SU-DHL-6 (cell line): ENCODE results near the gene SLC6A17.

Experiments
- CTCF ChIP-seq: fragments of 200-600 bp; sonication (generic); IDR thresholded peaks from one replicate; pipeline ENCODE4 v1.5.1; 2017; ENCODE audit warnings: antibody characterized with exemption, mild to moderate bottlenecking, low read length, moderate library complexity; ENCODE audit not compliant: insufficient read depth, poor library complexity, severe bottlenecking
- EZH2phosphoT487 ChIP-seq: fragments of 200-600 bp; sonication (generic), shearing (Covaris generic); conservative IDR thresholded peaks from 2 replicates; pipeline ENCODE4 v1.6.1; 2018; ENCODE audit warnings: mild to moderate bottlenecking, antibody characterized with exemption, low read length, moderate library complexity, mixed read lengths

DNA sequence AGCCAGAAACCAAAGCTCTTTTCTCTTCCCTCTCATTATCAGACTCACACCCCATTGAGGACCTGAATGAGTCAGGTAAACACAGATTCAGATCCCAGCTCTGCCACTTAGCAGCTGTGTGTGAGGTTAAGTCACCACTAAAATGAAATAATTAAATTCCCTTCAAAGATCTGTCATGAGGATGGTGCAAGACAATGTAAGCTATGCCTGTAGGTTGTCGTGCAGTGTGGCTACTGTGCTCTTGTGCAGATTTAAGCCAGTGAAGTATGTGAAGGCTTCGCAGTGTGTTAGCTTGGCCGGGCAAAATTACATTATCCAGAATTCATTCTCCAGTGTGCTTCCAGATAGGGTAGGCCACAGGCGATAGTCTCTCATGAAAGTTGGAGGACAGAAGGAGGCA, 24.5 kb upstream of the SLC6A17 start:
- TF ChIP-seq CTCF = no peak
- TF ChIP-seq EZH2phosphoT487 = no peak
